ENCODE data around the gene GPN1. TPM values are rescaled to one million over a fixed set of nuclear protein-coding genes. Genes with fewer than 3 reads are reported as not detected.

The GPN1 gene
- total RNA-seq, 4 donors from 2014 or later, result 18.8 to 28.1 (median 22.7) TPM

DNA sequence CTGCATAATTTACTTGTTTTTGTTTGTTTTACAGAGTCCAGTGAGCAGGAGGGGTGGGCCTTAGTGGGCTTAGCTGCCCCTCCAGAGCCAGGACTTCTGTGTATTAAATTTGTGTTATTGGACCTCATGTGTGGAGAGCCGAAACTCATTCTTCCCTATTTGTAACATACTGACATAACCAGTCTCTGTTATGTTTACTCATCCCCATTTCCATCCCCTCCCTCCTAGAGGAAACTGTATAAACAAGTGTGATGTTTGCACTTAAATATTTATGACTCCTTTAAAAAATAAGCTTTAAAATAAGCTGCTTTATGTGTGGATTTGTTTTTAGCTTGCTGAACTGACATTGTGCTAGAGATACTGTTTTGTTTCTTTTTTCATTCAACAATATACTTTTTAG, 32.2 kb upstream of the GPN1 start:
- TF ChIP-seq POLR2AphosphoS5 (IDR thresholded peaks at IDR 0.05), result no peak
- TF ChIP-seq EP300 (IDR thresholded peaks at IDR 0.05), result no peak
- no peak for DNase-seq (ENCODE audit: extremely low spot score)
- intact Hi-C loops (cut with DNase I), result no loop called here
- peaks cover 0 to 17% (median 1%) of the 10 kb centered on the region in 4 donors for H3K4me1 ChIP-seq
- H3K4me3 ChIP-seq, result no peak overlapping the region
- H3K9me3 ChIP-seq, result peaks cover 0 to 8% (median 2%) of the 10 kb centered on the region in 4 donors
- peaks cover 0 to 48% (median 24%) of the 10 kb centered on the region in 4 donors for H3K36me3 ChIP-seq
- no peak overlapping the region for H3K27ac ChIP-seq (replicated peaks in 1 of 4)
- no peaks in the 10 kb centered on the region for H3K27me3 ChIP-seq
- WGBS, result 89% methylated on average over 1 of the region's 1 CpG

DNA sequence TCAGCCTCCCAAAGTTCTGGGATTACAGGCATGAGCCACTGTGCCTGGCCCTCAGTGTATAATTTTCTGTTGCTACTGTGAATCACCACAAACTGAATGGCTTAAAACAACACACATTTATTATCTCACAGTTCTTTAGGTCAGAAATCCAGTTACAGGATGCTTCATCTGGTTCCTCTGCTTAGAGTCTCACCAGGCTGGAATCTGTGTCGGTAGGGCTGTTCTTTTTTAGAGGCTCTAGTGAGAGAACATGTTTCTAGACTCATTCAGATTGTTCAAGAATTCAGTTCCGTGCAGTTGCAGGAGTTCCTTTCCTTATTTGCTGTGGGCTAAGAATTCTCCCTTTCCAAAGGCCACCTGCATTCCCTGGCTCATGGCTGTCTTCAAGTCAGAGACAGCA, 22.2 kb upstream of the GPN1 start:
- DNase-seq (ENCODE audit: extremely low spot score), result peak; percentile 24
- Histone ChIP-seq H3K36me3 (peaks cover 51 to 93% (median 77%) of the 10 kb centered on the region in 4 donors), H3K27me3 (no peaks in the 10 kb centered on the region), H3K9me3 (no peaks in the 10 kb centered on the region), H3K4me3 (no peak overlapping the region), H3K4me1 (no peaks in the 10 kb centered on the region), H3K27ac (replicated peaks in 1 of 4) (no peak overlapping the region)
- TF ChIP-seq POLR2AphosphoS5 (IDR thresholded peaks at IDR 0.05), result no peak
- TF ChIP-seq EP300 (IDR thresholded peaks at IDR 0.05), result no peak
- no peak for TF ChIP-seq POLR2A (IDR thresholded peaks at IDR 0.05; ENCODE audit: low read depth)
- TF ChIP-seq, protein P1, sequence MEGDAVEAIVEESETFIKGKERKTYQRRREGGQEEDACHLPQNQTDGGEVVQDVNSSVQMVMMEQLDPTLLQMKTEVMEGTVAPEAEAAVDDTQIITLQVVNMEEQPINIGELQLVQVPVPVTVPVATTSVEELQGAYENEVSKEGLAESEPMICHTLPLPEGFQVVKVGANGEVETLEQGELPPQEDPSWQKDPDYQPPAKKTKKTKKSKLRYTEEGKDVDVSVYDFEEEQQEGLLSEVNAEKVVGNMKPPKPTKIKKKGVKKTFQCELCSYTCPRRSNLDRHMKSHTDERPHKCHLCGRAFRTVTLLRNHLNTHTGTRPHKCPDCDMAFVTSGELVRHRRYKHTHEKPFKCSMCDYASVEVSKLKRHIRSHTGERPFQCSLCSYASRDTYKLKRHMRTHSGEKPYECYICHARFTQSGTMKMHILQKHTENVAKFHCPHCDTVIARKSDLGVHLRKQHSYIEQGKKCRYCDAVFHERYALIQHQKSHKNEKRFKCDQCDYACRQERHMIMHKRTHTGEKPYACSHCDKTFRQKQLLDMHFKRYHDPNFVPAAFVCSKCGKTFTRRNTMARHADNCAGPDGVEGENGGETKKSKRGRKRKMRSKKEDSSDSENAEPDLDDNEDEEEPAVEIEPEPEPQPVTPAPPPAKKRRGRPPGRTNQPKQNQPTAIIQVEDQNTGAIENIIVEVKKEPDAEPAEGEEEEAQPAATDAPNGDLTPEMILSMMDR (IDR thresholded peaks at IDR 0.05), result no peak
- WGBS, result 96% methylated on average over 2 of the region's 2 CpGs
- intact Hi-C loops (cut with DNase I), result no loop called here

DNA sequence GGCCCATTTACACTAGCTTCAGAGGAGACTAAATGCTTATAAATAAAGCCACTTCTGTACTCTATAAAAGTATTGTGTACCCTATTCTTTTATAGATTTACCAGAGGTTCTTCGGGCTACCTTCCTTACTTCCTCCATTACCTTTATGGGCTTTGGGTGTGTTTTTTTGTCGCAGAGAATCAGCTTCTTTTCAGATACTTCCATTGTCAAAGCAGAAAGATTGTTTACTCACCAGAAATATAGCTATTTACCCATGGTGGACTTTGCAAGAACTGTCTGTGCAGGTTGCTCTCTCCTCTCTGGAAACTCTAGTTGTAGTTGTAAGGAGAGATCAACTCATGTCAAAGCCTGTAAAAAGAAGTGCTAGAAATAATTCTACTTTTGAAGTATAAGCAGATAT, 14.9 kb upstream of the GPN1 start:
- Histone ChIP-seq H3K36me3 (peaks cover 37 to 91% (median 68%) of the 10 kb centered on the region in 4 donors), H3K27ac (replicated peaks in 1 of 4) (no peak overlapping the region), H3K4me1 (no peaks in the 10 kb centered on the region), H3K4me3 (no peak overlapping the region), H3K27me3 (no peaks in the 10 kb centered on the region), H3K9me3 (no peaks in the 10 kb centered on the region)
- intact Hi-C loops (cut with DNase I), result no loop called here
- DNase-seq (ENCODE audit: extremely low spot score), result no peak
- 95% methylated on average over 2 of the region's 2 CpGs for WGBS
- TF ChIP-seq POLR2A (IDR thresholded peaks at IDR 0.05; ENCODE audit: low read depth) (no peak), EP300 (IDR thresholded peaks at IDR 0.05) (no peak), POLR2AphosphoS5 (IDR thresholded peaks at IDR 0.05) (no peak)
- TF ChIP-seq, protein P1 (IDR thresholded peaks at IDR 0.05), result no peak

DNA sequence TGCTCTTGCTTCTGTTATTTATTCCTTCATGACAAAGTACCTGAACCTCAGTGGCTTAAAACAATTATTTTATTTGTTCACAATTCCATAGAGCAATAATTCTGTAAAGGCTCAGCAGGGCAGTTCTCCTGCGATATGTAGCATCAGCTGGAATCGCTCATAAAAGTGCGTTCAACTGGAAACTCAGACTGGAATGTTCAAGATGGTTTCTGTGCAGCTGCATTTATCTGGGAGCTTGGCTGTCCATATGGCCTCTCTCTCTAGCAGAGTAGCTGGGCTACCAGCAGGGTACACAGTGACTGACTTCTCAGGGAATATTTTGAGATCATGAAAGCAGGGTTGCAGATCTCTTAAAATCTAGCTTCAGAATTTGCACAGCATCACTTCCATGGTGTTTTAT, 13.5 kb upstream of the GPN1 start:
- Histone ChIP-seq H3K4me3 (no peak overlapping the region), H3K27me3 (no peaks in the 10 kb centered on the region), H3K36me3 (peaks cover 34 to 93% (median 66%) of the 10 kb centered on the region in 4 donors), H3K27ac (replicated peaks in 1 of 4) (no peak overlapping the region), H3K4me1 (no peaks in the 10 kb centered on the region), H3K9me3 (no peaks in the 10 kb centered on the region)
- intact Hi-C loops (cut with DNase I), result no loop called here
- TF ChIP-seq POLR2A (IDR thresholded peaks at IDR 0.05; ENCODE audit: low read depth) (no peak), POLR2AphosphoS5 (IDR thresholded peaks at IDR 0.05) (no peak), EP300 (IDR thresholded peaks at IDR 0.05) (no peak)
- TF ChIP-seq, protein P1 (IDR thresholded peaks at IDR 0.05), result no peak
- WGBS, result 95% methylated on average over 3 of the region's 3 CpGs
- DNase-seq (ENCODE audit: extremely low spot score), result no peak

DNA sequence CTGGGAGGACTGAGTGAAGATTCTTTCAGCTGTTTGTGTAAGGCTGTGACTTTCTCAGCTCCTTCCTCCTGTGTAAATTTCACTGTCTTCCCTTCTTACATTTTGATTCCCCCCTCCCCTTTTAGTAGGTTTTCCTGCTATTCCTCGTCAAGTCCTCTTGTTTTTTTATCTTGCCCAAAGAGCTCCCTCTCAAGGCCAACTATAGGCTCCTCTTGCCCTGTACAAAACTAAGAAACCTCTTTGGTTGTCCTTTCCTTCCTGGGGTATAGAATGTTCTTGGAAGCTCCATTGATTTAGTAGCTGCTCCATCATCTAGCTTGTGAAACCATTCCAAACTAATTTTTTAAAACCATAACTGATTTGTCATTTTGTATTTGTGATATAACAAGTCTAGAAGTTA, 7.3 kb upstream of the GPN1 start:
- Histone ChIP-seq H3K36me3 (peaks cover 35 to 82% (median 67%) of the 10 kb centered on the region in 4 donors), H3K27ac (replicated peaks in 1 of 4) (no peak overlapping the region), H3K4me1 (peaks cover 0 to 3% (median 0%) of the 10 kb centered on the region in 4 donors), H3K4me3 (no peak overlapping the region), H3K27me3 (no peaks in the 10 kb centered on the region), H3K9me3 (no peaks in the 10 kb centered on the region)
- TF ChIP-seq POLR2A (IDR thresholded peaks at IDR 0.05; ENCODE audit: low read depth), result no peak
- TF ChIP-seq, protein P1 (IDR thresholded peaks at IDR 0.05), result no peak
- TF ChIP-seq EP300 (IDR thresholded peaks at IDR 0.05), result no peak
- no peak for TF ChIP-seq POLR2AphosphoS5 (IDR thresholded peaks at IDR 0.05)
- DNase-seq (ENCODE audit: extremely low spot score), result no peak
- intact Hi-C loops (cut with DNase I), result no loop called here
- 73% methylated on average over 1 of the region's 1 CpG for WGBS
